HL-60 (cell line): ENCODE measurements around the gene FGD5.

Experiments
- CTCF ChIP-seq: IDR thresholded peaks from one replicate; pipeline ENCODE4 v1.5.1; 2011; ENCODE audit warnings: low read length, control low read depth, inconsistent platforms; ENCODE audit not compliant: insufficient read depth
- TF ChIP-seq, protein P1 (sequence below): IDR thresholded peaks from 2 replicates; pipeline ENCODE4 v1.6.1; 2012; ENCODE audit warnings: low read depth; ENCODE audit not compliant: insufficient replicate concordance

DNA sequence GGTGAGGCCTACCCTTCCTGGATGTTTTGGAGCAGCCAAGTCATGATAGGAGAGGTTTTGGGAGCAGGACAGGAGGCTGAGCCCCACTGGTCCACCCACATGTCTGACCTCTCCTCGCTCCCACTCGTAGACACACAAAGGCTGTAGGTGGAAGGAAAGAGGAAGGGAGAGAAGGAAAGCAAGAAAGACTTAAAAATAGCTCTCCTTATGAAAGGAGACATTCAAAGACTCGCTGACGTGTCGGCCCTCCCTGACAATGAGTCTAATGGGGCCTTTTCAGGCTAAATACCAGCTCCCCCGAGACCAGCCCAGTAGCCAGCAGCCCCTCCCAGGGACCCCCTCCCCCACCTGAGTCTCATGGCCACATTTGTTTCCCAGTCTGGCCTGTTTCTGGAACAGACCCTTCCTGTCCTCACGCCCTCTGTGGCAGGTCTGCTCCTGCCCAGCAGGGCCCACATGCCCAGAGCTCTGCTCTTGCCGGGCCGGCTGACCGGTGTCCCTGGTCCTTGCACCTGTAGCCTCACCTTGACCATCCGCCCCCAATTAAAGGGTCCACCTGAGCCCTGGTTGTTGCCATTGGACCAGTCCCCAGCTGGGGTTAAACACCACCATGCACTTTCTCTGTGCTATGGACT is 49.3 kb downstream of the FGD5 start:
- no peak for TF ChIP-seq CTCF
- TF ChIP-seq, protein P1, sequence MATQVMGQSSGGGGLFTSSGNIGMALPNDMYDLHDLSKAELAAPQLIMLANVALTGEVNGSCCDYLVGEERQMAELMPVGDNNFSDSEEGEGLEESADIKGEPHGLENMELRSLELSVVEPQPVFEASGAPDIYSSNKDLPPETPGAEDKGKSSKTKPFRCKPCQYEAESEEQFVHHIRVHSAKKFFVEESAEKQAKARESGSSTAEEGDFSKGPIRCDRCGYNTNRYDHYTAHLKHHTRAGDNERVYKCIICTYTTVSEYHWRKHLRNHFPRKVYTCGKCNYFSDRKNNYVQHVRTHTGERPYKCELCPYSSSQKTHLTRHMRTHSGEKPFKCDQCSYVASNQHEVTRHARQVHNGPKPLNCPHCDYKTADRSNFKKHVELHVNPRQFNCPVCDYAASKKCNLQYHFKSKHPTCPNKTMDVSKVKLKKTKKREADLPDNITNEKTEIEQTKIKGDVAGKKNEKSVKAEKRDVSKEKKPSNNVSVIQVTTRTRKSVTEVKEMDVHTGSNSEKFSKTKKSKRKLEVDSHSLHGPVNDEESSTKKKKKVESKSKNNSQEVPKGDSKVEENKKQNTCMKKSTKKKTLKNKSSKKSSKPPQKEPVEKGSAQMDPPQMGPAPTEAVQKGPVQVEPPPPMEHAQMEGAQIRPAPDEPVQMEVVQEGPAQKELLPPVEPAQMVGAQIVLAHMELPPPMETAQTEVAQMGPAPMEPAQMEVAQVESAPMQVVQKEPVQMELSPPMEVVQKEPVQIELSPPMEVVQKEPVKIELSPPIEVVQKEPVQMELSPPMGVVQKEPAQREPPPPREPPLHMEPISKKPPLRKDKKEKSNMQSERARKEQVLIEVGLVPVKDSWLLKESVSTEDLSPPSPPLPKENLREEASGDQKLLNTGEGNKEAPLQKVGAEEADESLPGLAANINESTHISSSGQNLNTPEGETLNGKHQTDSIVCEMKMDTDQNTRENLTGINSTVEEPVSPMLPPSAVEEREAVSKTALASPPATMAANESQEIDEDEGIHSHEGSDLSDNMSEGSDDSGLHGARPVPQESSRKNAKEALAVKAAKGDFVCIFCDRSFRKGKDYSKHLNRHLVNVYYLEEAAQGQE, result no peak
